SK-MEL-5 (cell line): Measurements from ENCODE around the gene PPP1R12A. TPM values are rescaled to one million over a fixed set of nuclear protein-coding genes. Genes with fewer than 3 reads are reported as not detected.
"Not testable (repeated sequence)": the region's sequence is repeated elsewhere in the genome, so short reads cannot be mapped to it uniquely, and the experiment has no call there.

Experiments used
- DNase-seq: peaks from one replicate; pipeline ENCODE4 v3.0.0-alpha.2; 2016; ENCODE audit warnings: low read depth, low spot score
- in situ Hi-C: cut with HindIII; loops from 2 replicates; pipeline ENCODE4 v1.10.0; 2016; ENCODE audit warnings: low sequenced_read_pairs, high pct_unique_total_duplicates, low pct_unique_long_range_greater_than_20kb
- total RNA-seq: library from RNA; depleted of rRNA; stranded (reverse); fragments of >200 nt; shearing (Covaris generic); gene quantifications from 2 replicates; pipeline ENCODE4 v1.2.3, GENCODE V29; 2014

PPP1R12A gene
- total RNA-seq, 1 experiment from 2014 or later, result 44.4 TPM

DNA sequence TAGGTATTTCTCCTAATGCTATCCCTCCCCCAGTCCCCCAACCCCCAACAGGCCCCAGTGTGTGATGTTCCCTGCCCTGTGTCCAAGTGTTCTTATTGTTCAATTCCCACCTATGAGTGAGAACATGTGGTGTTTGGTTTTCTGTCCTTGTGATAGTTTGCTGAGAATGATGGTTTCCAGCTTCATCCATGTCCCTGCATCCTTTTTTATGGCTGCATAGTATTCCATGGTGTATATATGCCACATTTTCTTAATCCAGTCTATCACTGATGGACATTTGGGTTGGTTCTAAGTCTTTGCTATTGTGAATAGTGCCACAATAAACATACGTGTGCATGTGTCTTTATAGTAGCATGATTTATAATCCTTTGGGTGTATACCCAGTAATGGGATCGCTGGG, 7.9 kb upstream of the PPP1R12A start:
- in situ Hi-C loops, DNase-seq: not testable (repeated sequence)

GRCh38 chr12:79939728-79940310, 4.9 kb upstream of the PPP1R12A start:
- in situ Hi-C loops, result no loop called here
- no peak for DNase-seq

DNA sequence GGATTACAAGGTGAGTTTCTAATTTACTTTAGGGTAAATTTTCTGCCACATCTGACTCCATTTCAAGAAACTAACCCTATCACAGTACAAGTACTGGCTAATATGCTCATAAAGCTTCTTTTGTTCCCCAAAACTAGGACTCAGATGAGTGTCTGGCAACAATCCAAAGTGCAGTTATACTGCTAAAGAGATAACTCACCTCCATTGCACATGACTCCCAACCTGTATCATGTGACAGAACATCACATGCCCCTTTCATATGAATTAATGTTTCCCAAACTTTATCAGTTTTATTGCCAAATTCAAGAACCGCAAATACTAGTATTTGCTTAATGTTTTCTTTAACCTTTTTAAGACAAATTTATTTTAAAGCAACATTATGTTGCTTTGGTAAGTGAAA, 3.9 kb upstream of the PPP1R12A start:
- DNase-seq, result peak; percentile 35
- in situ Hi-C loops, result no loop called here

DNA sequence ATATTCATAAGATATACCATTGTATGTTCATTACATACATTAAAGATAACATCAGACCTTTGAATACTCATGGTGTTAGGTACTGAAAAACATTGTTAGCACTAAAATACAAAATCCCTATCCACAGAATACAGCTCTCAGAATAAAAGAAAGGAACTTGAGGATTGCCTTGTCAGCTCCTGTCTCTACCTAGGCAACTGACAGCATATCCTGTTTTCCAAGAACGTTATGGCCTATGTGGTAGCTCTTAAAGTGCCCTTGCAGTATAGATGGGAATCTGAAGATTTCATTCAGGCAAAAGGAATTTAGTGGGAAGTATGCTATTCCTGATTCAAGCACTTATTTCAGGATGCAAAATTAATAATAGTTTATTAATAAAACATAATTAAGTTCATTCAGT, 1.8 kb upstream of the PPP1R12A start:
- no peak for DNase-seq
- in situ Hi-C loops, result no loop called here

DNA sequence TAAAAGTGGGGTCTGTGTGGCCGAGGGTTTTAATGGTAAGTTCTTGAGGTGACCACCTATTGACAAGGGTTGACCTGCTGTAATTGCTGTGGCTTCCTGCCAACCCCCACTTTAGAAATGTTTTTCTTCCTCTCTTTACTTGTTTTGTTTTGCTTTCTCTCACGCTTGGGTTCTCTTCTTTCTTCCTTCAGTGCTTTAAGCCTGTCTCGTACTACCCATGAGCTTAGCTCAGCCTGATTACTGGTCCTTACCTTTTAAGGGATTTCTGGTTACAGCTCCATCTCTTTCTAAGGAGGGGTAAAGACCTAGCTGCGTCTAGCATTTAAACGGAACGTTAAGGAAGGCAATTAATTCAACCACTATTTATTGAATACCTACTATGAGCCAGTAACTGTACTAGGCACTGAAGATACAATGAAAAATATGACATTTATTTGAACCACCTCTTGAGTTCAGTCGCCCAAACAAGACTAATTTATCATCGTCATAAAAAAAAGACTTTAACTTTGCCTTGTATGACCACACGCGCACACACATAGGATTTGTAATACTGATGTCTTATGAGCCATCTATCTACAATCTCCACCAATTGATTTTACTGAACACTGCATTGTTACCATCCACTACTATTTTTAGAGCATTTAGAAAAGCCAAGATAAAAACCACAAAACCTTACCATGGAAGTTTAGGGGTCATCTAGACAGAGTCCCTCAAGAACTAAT, 888 bp upstream of the PPP1R12A start:
- in situ Hi-C loops, result no loop called here
- DNase-seq, result peak; percentile 13

DNA sequence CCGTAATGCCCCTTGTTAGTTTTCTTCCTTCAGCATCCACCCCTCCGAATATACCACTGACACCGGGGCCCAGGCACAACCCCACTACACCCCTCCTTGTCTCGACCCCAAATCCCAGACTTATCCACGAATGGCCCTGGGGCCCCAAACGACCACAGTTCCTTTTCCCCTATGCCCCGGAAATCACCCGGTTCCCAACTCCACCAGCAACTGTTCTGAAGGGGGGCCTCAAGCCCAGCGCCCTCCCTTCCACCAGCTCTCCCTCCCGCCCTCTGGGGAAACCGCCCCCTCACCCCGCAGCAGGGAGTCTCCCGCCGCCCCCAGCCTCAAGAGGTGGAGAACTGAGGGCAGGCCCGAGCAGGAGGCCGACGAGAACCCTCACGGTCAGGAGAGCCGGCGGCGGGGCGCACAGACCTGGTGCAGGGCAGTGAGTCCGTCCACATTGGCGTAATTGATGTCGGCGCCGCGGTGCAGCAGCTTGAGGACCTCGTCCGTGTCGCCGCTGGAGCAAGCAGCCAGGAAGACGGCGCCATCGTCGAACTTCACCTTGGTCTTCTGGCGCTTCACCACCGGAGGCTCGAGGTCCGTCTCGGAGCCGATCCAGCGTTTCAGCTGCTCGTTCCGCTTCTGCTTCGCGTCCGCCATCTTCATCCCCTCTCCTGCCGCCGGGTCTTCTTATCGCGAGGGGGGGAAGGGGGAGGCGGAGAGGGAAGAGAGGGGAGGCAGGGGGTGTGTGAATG, 446 bp downstream of the PPP1R12A start:
- peak; percentile 24 for DNase-seq
- in situ Hi-C loops, result no loop called here

- in situ Hi-C loops, result no loop called here
- DNase-seq, result peak; percentile 4
These were observed 1.2 kb downstream of the PPP1R12A start for GRCh38 chr12:79933532-79934264.

DNA sequence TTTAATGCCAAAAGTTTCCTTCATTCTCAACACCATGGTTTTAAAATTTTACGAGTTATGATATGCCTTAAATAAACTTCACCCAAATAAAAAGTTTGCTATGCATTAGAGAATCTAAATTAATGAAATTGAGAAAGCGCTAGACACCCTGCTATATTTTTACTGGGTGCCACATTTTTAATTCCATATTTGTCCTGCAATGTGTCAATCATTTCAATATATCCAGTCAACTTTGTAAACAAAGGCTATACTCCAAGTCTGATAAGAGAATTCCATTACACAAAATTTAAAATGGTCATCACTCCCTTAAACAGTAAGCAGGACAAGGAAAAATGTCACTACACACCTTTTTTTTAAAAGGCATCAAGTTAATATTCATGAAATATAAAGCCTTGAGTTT, 1.9 kb downstream of the PPP1R12A start:
- no peak for DNase-seq
- in situ Hi-C loops, result no loop called here

GRCh38 chr12:79932357-79932756, 2.5 kb downstream of the PPP1R12A start:
- in situ Hi-C loops, result no loop called here
- no peak for DNase-seq

GRCh38 chr12:79929065-79929464, 5.8 kb downstream of the PPP1R12A start:
- DNase-seq, result no peak
- in situ Hi-C loops, result no loop called here

- DNase-seq, result no peak
These were observed 7.0 kb downstream of the PPP1R12A start for GRCh38 chr12:79927772-79928474.

DNA sequence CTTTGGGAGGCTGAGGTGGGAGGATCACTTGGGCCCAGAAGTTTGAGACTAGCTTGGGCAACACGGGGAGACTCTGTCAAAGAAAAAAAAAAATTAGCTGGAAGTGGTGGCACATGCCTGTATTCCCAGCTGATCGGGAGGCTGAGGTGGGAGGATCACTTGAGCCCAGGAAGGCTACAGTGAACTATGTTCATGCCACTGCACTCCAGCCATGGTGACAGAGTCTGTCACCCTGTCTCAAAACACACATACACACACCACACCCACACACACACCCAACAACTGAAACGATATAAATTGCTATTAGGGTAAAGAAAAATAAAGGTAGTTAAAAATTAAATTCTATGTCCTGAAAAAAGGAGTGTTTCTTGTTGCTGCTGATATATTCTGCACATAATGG, 7.9 kb downstream of the PPP1R12A start:
- DNase-seq, result no peak
- in situ Hi-C loops, result no loop called here

More at GRCh38 chr12:79927772-79928474, 7.0 kb downstream of the PPP1R12A start:
- in situ Hi-C loops, result no loop called here

GRCh38 chr12:79925492-79925891, 9.4 kb downstream of the PPP1R12A start:
- in situ Hi-C loops, result no loop called here
- peak; percentile 29 for DNase-seq

DNA sequence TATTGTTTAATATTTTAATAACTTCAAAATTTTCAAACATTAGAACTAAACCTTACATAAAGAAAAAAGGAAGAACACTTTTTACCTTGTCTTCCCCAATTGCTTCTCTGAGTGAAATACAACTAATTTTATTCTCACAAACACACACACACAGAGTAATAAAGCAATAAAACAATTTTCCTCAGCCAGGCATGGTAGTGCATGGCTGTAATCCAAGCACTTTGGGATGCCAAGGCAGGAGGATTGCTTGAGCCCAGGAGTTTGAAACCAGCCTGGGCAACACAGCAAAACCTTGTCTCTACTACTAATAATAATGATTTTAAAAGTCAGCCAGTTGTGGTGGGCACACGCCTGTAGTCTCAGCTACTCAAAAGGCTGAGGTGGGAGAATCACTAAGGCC, 13.1 kb downstream of the PPP1R12A start:
- no peak for DNase-seq
- in situ Hi-C loops, result no loop called here

DNA sequence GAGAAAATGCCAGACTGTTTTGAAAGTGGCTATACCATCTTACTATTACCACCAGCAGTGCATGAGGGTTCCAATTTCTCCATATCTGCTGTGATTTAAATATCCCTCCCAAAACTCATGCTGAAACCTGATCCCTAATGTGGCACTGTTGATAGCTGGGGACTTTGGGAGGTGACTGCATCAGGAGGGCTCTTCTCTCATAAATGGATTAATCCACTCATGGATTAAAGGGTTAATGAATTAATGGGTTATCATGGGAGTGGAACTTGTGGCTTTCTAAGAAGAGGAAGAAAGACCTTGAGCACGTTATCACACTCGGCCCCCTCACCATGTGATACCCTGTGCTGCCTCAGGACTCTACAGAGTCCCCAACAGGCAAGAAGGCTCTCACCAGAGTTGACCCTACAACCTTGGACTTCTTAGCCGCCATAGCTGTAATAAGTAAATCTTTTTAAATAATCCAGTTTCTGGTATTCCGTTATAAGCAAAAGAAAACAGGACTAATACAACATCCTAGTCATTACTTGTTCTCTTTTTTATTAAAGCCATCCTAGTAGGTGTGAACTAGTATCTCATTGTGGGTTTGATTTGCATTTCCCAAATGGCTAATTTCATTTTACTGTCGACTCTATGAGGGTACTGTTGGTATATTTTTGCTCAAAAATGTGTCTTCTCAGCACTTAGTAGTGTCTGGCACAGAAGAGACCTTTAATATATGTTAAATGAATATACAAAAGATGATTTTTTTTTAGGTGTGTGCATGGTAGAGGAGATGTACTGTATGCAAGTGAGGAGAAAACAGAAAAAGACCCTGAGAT, 14.3 kb downstream of the PPP1R12A start:
- in situ Hi-C loops, result no loop called here

GRCh38 chr12:79919762-79920161, 15.1 kb downstream of the PPP1R12A start:
- in situ Hi-C loops, result no loop called here

More for the DNA sequence above, 14.3 kb downstream of the PPP1R12A start:
- no peak for DNase-seq

GRCh38 chr12:79916826-79917225, 18.1 kb downstream of the PPP1R12A start:
- in situ Hi-C loops, result no loop called here
- no peak for DNase-seq

More at GRCh38 chr12:79919762-79920161, 15.1 kb downstream of the PPP1R12A start:
- no peak for DNase-seq
